ENCODE results near the gene CEBPE. TPM values are rescaled to one million over a fixed set of nuclear protein-coding genes. Genes with fewer than 3 reads are reported as not detected.

Gene CEBPE
- polyA plus RNA-seq, 1 donor from 2014 or later = not detected

- H3K27ac ChIP-seq (ENCODE audit: low read length) = no peak overlapping the region
- no peaks in the 10 kb centered on the region for H3K79me2 ChIP-seq (replicated peaks; ENCODE audit: insufficient read depth, low read length)
- no peaks in the 10 kb centered on the region for H3K9me3 ChIP-seq (ENCODE audit: low read length)
- TF ChIP-seq EZH2 (IDR thresholded peaks at IDR 0.05; ENCODE audit: borderline replicate concordance, insufficient read depth, low read length, poor library complexity, severe bottlenecking) = no peak
- H3K27me3 ChIP-seq (ENCODE audit: insufficient read depth, low read depth, low read length) = no peaks in the 10 kb centered on the region
- H3K9ac ChIP-seq (ENCODE audit: low read length) = no peak overlapping the region
- H3F3A ChIP-seq (ENCODE audit: insufficient read depth, low read length, poor library complexity, severe bottlenecking) = no peaks in the 10 kb centered on the region
- no peak overlapping the region for H3K4me3 ChIP-seq (ENCODE audit: low read length)
- H2AFZ ChIP-seq (ENCODE audit: low read depth, low read length) = no peak overlapping the region
- no peaks in the 10 kb centered on the region for H3K36me3 ChIP-seq (ENCODE audit: insufficient read depth, low read length)
- no peaks in the 10 kb centered on the region for H3K9me2 ChIP-seq (ENCODE audit: insufficient read depth, low read length)
- no peaks in the 10 kb centered on the region for H4K20me1 ChIP-seq (ENCODE audit: insufficient read depth)
- H3K4me2 ChIP-seq (ENCODE audit: low read length) = no peak overlapping the region
Measured at GRCh38 chr14:23164250-23164649, 45.2 kb upstream of the CEBPE start.

GRCh38 chr14:23163830-23164229 lies 44.8 kb upstream of the CEBPE start:
- no peak overlapping the region for H3K27ac ChIP-seq (ENCODE audit: low read length)
- H4K20me1 ChIP-seq (ENCODE audit: insufficient read depth) = no peaks in the 10 kb centered on the region
- no peaks in the 10 kb centered on the region for H3K27me3 ChIP-seq (ENCODE audit: insufficient read depth, low read depth, low read length)
- H3K4me2 ChIP-seq (ENCODE audit: low read length) = no peak overlapping the region
- no peaks in the 10 kb centered on the region for H3K79me2 ChIP-seq (replicated peaks; ENCODE audit: insufficient read depth, low read length)
- no peak overlapping the region for H3K9ac ChIP-seq (ENCODE audit: low read length)
- H2AFZ ChIP-seq (ENCODE audit: low read depth, low read length) = no peak overlapping the region
- no peaks in the 10 kb centered on the region for H3K36me3 ChIP-seq (ENCODE audit: insufficient read depth, low read length)
- no peaks in the 10 kb centered on the region for H3K9me3 ChIP-seq (ENCODE audit: low read length)
- no peaks in the 10 kb centered on the region for H3K9me2 ChIP-seq (ENCODE audit: insufficient read depth, low read length)
- no peak overlapping the region for H3K4me3 ChIP-seq (ENCODE audit: low read length)
- no peaks in the 10 kb centered on the region for H3F3A ChIP-seq (ENCODE audit: insufficient read depth, low read length, poor library complexity, severe bottlenecking)
- TF ChIP-seq RAD21 (conservative IDR thresholded peaks at IDR 0.05) (no peak), POLR2AphosphoS5 (IDR thresholded peaks at IDR 0.05) (no peak), SMC3 (conservative IDR thresholded peaks at IDR 0.05; ENCODE audit: poor library complexity) (no peak), EP300 (conservative IDR thresholded peaks at IDR 0.05; ENCODE audit: poor library complexity, severe bottlenecking) (no peak)
- TF ChIP-seq, protein P1, sequence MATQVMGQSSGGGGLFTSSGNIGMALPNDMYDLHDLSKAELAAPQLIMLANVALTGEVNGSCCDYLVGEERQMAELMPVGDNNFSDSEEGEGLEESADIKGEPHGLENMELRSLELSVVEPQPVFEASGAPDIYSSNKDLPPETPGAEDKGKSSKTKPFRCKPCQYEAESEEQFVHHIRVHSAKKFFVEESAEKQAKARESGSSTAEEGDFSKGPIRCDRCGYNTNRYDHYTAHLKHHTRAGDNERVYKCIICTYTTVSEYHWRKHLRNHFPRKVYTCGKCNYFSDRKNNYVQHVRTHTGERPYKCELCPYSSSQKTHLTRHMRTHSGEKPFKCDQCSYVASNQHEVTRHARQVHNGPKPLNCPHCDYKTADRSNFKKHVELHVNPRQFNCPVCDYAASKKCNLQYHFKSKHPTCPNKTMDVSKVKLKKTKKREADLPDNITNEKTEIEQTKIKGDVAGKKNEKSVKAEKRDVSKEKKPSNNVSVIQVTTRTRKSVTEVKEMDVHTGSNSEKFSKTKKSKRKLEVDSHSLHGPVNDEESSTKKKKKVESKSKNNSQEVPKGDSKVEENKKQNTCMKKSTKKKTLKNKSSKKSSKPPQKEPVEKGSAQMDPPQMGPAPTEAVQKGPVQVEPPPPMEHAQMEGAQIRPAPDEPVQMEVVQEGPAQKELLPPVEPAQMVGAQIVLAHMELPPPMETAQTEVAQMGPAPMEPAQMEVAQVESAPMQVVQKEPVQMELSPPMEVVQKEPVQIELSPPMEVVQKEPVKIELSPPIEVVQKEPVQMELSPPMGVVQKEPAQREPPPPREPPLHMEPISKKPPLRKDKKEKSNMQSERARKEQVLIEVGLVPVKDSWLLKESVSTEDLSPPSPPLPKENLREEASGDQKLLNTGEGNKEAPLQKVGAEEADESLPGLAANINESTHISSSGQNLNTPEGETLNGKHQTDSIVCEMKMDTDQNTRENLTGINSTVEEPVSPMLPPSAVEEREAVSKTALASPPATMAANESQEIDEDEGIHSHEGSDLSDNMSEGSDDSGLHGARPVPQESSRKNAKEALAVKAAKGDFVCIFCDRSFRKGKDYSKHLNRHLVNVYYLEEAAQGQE (IDR thresholded peaks at IDR 0.05; ENCODE audit: borderline replicate concordance) = no peak

GRCh38 chr14:23162800-23163199 lies 43.7 kb upstream of the CEBPE start:
- no peaks in the 10 kb centered on the region for H3K27me3 ChIP-seq (ENCODE audit: insufficient read depth, low read depth, low read length)
- no peaks in the 10 kb centered on the region for H3K36me3 ChIP-seq (ENCODE audit: insufficient read depth, low read length)
- TF ChIP-seq, protein P1 (IDR thresholded peaks at IDR 0.05; ENCODE audit: borderline replicate concordance) = no peak
- TF ChIP-seq, protein P2, sequence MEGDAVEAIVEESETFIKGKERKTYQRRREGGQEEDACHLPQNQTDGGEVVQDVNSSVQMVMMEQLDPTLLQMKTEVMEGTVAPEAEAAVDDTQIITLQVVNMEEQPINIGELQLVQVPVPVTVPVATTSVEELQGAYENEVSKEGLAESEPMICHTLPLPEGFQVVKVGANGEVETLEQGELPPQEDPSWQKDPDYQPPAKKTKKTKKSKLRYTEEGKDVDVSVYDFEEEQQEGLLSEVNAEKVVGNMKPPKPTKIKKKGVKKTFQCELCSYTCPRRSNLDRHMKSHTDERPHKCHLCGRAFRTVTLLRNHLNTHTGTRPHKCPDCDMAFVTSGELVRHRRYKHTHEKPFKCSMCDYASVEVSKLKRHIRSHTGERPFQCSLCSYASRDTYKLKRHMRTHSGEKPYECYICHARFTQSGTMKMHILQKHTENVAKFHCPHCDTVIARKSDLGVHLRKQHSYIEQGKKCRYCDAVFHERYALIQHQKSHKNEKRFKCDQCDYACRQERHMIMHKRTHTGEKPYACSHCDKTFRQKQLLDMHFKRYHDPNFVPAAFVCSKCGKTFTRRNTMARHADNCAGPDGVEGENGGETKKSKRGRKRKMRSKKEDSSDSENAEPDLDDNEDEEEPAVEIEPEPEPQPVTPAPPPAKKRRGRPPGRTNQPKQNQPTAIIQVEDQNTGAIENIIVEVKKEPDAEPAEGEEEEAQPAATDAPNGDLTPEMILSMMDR (IDR thresholded peaks at IDR 0.05; ENCODE audit: poor library complexity, severe bottlenecking) = no peak
- TF ChIP-seq RAD21 (conservative IDR thresholded peaks at IDR 0.05) (no peak), EZH2 (IDR thresholded peaks at IDR 0.05; ENCODE audit: borderline replicate concordance, insufficient read depth, low read length, poor library complexity, severe bottlenecking) (no peak), TAF1 (IDR thresholded peaks at IDR 0.05; ENCODE audit: low read depth) (no peak), POLR2AphosphoS5 (IDR thresholded peaks at IDR 0.05) (no peak), MXI1 (conservative IDR thresholded peaks at IDR 0.05; ENCODE audit: poor library complexity, severe bottlenecking) (no peak), EP300 (conservative IDR thresholded peaks at IDR 0.05; ENCODE audit: poor library complexity, severe bottlenecking) (no peak), SMC3 (conservative IDR thresholded peaks at IDR 0.05; ENCODE audit: poor library complexity) (no peak)
- H3K9me2 ChIP-seq (ENCODE audit: insufficient read depth, low read length) = no peaks in the 10 kb centered on the region
- no peak overlapping the region for H2AFZ ChIP-seq (ENCODE audit: low read depth, low read length)
- no peaks in the 10 kb centered on the region for H4K20me1 ChIP-seq (ENCODE audit: insufficient read depth)
- H3K9ac ChIP-seq (ENCODE audit: low read length) = no peak overlapping the region
- no peak overlapping the region for H3K27ac ChIP-seq (ENCODE audit: low read length)
- H3K4me2 ChIP-seq (ENCODE audit: low read length) = no peak overlapping the region
- no peaks in the 10 kb centered on the region for H3K79me2 ChIP-seq (replicated peaks; ENCODE audit: insufficient read depth, low read length)
- no peaks in the 10 kb centered on the region for H3F3A ChIP-seq (ENCODE audit: insufficient read depth, low read length, poor library complexity, severe bottlenecking)
- no peak overlapping the region for H3K4me3 ChIP-seq (ENCODE audit: low read length)
- no peaks in the 10 kb centered on the region for H3K9me3 ChIP-seq (ENCODE audit: low read length)
